Articular chondrocyte of knee joint (primary cell): ENCODE data around the gene CD180. TPM values are rescaled to one million over a fixed set of nuclear protein-coding genes. Genes with fewer than 3 reads are reported as not detected.

ENCODE experiments used
- total RNA-seq: library from RNA; depleted of rRNA; stranded (reverse); fragments of >200 nt; gene quantifications from 2 replicates; pipeline ENCODE4 v1.2.3, GENCODE V29; 2012

The CD180 gene
- under 0.01 TPM in 1 of 2 replicates, not detected in the other for total RNA-seq

DNA sequence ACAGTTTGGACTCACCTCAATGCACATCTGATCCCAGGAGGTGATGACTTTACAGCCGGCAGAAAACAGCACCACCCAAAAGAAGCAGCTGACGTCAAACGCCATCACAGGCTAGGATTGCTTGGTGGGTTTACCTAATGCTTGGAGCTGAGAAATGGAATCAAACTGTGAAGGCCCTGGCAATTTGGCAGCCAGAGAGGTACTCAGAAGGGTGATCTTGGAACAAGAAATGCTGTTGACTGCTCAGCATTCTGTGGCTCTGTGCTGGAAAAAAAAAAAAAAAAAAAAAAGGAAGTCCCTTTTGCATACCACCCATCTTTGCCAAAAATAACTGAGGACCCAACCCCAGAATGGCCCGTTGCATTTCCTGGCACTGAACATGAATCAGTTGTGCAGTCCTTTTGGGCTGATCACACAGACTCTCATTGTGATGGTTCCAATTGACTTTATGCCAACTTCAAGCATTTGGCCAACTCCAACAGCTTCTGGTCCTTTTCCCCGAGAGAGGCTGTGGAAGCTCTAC lies at the start of gene CD180:
Gene CD180 (minus strand): TSS at position 263 of the 523 bp plus-strand sequence. CDS start 158 bp downstream, at position 105.

